ENCODE measurements around the gene C14orf132. TPM values are rescaled to one million over a fixed set of nuclear protein-coding genes. Genes with fewer than 3 reads are reported as not detected.

C14orf132 gene
- total RNA-seq, 2 donors from 2014 or later, result 1.6 to 5.6 TPM

GRCh38 chr14:96096639-96097610, 57.8 kb downstream of the C14orf132 start:
- Histone ChIP-seq H3K4me3 (no peak overlapping the region), H3K36me3 (no peaks in the 10 kb centered on the region), H3K27ac (no peak overlapping the region), H3K4me1 (peaks cover 0 to 4% of the 10 kb centered on the region in 2 donors), H3K27me3 (no peaks in the 10 kb centered on the region), H3K9me3 (no peaks in the 10 kb centered on the region)
- no peak for DNase-seq (ENCODE audit: low spot score)
- TF ChIP-seq, protein P1, sequence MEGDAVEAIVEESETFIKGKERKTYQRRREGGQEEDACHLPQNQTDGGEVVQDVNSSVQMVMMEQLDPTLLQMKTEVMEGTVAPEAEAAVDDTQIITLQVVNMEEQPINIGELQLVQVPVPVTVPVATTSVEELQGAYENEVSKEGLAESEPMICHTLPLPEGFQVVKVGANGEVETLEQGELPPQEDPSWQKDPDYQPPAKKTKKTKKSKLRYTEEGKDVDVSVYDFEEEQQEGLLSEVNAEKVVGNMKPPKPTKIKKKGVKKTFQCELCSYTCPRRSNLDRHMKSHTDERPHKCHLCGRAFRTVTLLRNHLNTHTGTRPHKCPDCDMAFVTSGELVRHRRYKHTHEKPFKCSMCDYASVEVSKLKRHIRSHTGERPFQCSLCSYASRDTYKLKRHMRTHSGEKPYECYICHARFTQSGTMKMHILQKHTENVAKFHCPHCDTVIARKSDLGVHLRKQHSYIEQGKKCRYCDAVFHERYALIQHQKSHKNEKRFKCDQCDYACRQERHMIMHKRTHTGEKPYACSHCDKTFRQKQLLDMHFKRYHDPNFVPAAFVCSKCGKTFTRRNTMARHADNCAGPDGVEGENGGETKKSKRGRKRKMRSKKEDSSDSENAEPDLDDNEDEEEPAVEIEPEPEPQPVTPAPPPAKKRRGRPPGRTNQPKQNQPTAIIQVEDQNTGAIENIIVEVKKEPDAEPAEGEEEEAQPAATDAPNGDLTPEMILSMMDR (IDR thresholded peaks at IDR 0.05), result no peak

GRCh38 chr14:96097752-96098151, 58.6 kb downstream of the C14orf132 start:
- Histone ChIP-seq H3K4me1 (no peaks in the 10 kb centered on the region), H3K27me3 (no peaks in the 10 kb centered on the region), H3K9me3 (no peaks in the 10 kb centered on the region), H3K27ac (no peak overlapping the region), H3K36me3 (no peaks in the 10 kb centered on the region), H3K4me3 (no peak overlapping the region)
- TF ChIP-seq, protein P1 (IDR thresholded peaks at IDR 0.05), result no peak
- DNase-seq (ENCODE audit: low spot score), result no peak

DNA sequence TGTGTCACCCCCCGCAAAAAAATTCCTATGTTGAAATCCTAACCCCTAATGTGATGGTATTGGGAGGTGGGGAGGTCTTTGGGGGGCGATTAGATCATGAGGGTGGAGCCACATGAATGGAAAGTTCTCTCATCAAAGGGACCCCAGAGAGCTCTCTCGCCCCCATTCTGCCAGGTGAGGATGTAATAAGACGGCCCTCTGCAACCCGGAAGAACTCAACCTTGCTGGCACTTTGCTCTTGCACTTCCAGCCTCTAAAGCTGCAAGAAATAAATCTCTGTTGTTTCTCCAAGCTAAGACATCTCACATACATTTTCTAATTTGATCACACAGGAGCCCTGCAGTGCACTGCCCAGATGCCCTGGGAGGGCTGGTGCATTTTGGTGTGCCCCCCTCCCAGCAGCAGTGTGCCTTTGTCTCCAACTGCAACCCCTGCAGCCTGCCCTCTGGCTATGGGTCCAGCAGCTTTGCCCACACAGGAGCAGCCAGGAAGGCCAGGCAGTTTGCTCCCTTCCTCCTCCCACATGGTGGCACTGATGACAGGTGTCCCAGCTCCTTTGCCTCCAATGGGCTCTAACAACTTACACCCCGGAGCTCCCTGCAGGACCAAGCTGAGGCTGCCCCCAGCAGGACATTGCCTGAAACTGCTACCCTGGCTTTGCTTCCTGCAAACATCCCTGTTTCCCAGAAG, 59.3 kb downstream of the C14orf132 start:
- TF ChIP-seq, protein P1 (IDR thresholded peaks at IDR 0.05), result peak in 1 of 2 donors; percentile 61

DNA sequence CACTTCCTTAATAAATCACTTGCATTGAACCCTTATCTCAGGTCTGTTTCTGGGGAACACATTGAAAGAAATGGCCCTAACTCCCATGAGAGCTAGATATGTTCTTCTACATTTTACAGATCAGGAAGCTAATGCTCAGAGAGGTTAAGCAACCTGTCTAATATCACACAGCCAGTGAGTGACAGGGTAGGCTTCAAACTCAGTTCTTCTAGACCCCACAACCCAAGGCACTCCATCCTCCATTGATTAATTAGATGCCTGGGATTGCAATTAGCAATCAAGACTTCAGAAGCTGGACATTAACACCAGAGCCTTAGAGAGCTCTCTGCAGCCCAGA, 59.8 kb downstream of the C14orf132 start:
- H3K4me3 ChIP-seq, result no peak overlapping the region
- H3K36me3 ChIP-seq, result no peaks in the 10 kb centered on the region
- H3K4me1 ChIP-seq, result no peaks in the 10 kb centered on the region
- TF ChIP-seq, protein P1 (IDR thresholded peaks at IDR 0.05), result no peak
- no peaks in the 10 kb centered on the region for H3K27me3 ChIP-seq
- DNase-seq (ENCODE audit: low spot score), result no peak
- H3K9me3 ChIP-seq, result no peaks in the 10 kb centered on the region
- no peak overlapping the region for H3K27ac ChIP-seq

More for the DNA sequence above, 59.3 kb downstream of the C14orf132 start:
- Histone ChIP-seq H3K9me3 (no peaks in the 10 kb centered on the region), H3K4me3 (no peak overlapping the region), H3K4me1 (no peaks in the 10 kb centered on the region), H3K36me3 (no peaks in the 10 kb centered on the region), H3K27ac (no peak overlapping the region), H3K27me3 (no peaks in the 10 kb centered on the region)
- no peak for DNase-seq (ENCODE audit: low spot score)

DNA sequence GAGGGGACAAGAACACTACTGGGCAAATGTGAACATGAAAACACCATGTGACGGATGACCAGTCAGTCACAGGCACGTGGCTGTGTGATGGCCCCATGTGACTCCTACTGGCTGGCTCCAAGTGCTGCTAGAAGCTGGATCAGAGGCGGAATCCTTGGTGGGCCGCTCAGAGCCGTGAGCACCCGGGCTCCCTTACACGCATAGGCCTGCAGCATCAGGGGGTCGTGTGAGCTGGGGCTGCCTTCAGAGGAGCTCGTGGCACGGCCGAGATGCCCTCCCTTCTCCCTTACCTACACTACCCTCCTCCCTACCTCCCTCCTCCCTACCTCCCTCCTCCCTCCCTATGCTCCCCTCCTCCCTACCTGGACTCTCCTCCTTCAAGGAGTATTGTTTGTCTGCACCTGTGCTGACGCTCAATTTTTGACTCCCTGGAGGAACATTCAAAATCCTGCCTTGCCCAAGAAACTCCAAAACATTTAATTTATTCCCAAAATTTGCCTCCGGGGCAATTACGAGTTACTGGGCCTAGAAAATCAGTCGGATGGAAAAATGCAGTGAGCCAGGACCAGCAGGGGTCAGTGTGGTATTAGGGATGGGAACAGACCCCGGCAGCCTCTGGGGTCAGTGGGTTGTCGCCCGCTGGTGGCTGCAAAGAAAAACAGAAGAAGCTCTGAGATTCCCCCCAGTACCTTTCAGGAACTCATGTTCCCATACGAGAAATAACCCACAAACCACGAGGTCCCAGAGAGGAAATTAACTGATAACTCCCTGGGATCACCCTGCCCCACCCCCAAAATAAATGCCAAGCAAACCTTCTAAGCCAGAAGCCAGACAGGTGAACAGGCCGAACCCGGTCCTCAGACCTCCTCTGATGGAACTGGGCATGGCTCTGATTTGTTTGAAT, 61.3 kb downstream of the C14orf132 start:
- H3K9me3 ChIP-seq, result no peaks in the 10 kb centered on the region
- no peaks in the 10 kb centered on the region for H3K36me3 ChIP-seq
- TF ChIP-seq, protein P1 (IDR thresholded peaks at IDR 0.05), result peak; percentile 71 to 89
- H3K27ac ChIP-seq, result no peak overlapping the region
- no peak overlapping the region for H3K4me3 ChIP-seq
- H3K4me1 ChIP-seq, result no peaks in the 10 kb centered on the region
- peak; percentile 81 for DNase-seq (ENCODE audit: low spot score)
- H3K27me3 ChIP-seq, result no peaks in the 10 kb centered on the region
